Measurements from ENCODE around the gene SSBP4. TPM values are rescaled to one million over a fixed set of nuclear protein-coding genes. Genes with fewer than 3 reads are reported as not detected.
A peak's percentile ranks its signal among the peaks of the same experiment; 100 is the strongest.

SSBP4 gene
- total RNA-seq, 1 donor from 2014 or later: 28.5 TPM

DNA sequence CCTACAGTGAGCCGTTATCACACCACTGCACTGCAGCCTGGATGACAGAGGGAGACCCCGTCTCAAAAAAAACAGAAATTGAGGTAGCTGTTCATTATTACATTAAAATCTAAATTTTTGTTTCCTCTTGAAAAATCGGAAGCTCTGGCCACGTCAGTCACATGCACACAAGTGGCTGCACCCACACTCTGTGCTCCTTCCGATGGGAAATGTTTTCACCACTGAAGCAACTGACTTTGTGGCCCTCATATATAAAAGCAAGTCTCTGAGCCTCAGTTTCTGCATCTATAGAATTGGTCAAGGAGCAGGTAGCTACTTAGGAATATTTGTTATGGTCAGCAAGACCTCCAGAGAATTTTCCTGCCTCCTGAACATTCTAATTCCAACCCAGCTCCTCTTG is 26.3 kb upstream of the SSBP4 start:
- no peak overlapping the region for H3K27ac Mint-ChIP-seq
- peaks cover 66% of the 10 kb centered on the region for H3K4me1 Mint-ChIP-seq
- DNase-seq: no peak
- H3K36me3 Mint-ChIP-seq (ENCODE audit: low read depth): peaks cover 11% of the 10 kb centered on the region
- no peaks in the 10 kb centered on the region for H3K9me3 Mint-ChIP-seq
- ChIA-PET POLR2A (interaction anchor here (0.6 to 2.1 kb wide), 2 partner anchors 9 to 459 kb away, joined by 3 to 8 read pairs; no protein-coding TSS in a partner anchor), CTCF (interaction anchor here (0.8 to 2.2 kb wide), 4 partner anchors 17 to 201 kb away, joined by 3 to 10 read pairs (median 4); no protein-coding TSS in a partner anchor)
- H3K27me3 Mint-ChIP-seq: no peaks in the 10 kb centered on the region
- TF ChIP-seq, protein P1, sequence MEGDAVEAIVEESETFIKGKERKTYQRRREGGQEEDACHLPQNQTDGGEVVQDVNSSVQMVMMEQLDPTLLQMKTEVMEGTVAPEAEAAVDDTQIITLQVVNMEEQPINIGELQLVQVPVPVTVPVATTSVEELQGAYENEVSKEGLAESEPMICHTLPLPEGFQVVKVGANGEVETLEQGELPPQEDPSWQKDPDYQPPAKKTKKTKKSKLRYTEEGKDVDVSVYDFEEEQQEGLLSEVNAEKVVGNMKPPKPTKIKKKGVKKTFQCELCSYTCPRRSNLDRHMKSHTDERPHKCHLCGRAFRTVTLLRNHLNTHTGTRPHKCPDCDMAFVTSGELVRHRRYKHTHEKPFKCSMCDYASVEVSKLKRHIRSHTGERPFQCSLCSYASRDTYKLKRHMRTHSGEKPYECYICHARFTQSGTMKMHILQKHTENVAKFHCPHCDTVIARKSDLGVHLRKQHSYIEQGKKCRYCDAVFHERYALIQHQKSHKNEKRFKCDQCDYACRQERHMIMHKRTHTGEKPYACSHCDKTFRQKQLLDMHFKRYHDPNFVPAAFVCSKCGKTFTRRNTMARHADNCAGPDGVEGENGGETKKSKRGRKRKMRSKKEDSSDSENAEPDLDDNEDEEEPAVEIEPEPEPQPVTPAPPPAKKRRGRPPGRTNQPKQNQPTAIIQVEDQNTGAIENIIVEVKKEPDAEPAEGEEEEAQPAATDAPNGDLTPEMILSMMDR (IDR thresholded peaks at IDR 0.05): no peak
- ATAC-seq (ENCODE audit: low read depth): no peak
- intact Hi-C loops (cut with micrococcal nuclease): loop anchor here (1.0 kb wide), 1 partner anchor 9 kb away; no protein-coding TSS in a partner anchor
- H3K4me3 Mint-ChIP-seq: no peak overlapping the region

DNA sequence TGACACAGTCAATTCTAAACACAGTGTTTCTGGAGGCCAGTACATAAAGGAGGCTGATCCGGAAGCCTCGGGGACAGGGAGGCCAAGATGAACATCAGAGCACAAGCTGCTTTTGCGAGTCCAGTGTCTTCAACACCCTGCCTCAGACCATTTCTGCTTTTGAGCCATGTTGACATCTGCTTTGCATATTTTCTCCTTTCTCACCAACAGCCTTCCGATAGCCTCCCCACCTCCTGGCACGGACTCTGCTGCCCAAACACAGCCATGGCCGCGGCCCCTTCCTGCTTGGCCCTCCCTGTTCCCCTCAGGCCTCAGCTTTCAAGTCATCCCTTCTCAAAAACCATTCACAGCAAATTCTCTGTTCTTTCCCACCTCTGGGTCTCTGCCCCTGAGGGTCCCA is 25.4 kb upstream of the SSBP4 start:
- intact Hi-C loops (cut with micrococcal nuclease): no loop called here
- DNase-seq (no peak), ATAC-seq (ENCODE audit: low read depth) (no peak)
- H3K4me1 Mint-ChIP-seq: peaks cover 65% of the 10 kb centered on the region
- H3K9me3 Mint-ChIP-seq: no peaks in the 10 kb centered on the region
- H3K27me3 Mint-ChIP-seq: no peaks in the 10 kb centered on the region
- peak overlapping the region; percentile 41 for H3K27ac Mint-ChIP-seq
- CTCF ChIA-PET: interaction anchor here (0.8 to 2.2 kb wide), 2 partner anchors 18 to 115 kb away, joined by 3 to 10 read pairs; no protein-coding TSS in a partner anchor
- TF ChIP-seq, protein P1 (IDR thresholded peaks at IDR 0.05): no peak
- peaks cover 11% of the 10 kb centered on the region for H3K36me3 Mint-ChIP-seq (ENCODE audit: low read depth)
- peak overlapping the region; percentile 9 for H3K4me3 Mint-ChIP-seq
- POLR2A ChIA-PET: interaction anchor here (0.9 kb wide), 1 partner anchor 8 kb away, joined by 3 read pairs; no protein-coding TSS in a partner anchor

DNA sequence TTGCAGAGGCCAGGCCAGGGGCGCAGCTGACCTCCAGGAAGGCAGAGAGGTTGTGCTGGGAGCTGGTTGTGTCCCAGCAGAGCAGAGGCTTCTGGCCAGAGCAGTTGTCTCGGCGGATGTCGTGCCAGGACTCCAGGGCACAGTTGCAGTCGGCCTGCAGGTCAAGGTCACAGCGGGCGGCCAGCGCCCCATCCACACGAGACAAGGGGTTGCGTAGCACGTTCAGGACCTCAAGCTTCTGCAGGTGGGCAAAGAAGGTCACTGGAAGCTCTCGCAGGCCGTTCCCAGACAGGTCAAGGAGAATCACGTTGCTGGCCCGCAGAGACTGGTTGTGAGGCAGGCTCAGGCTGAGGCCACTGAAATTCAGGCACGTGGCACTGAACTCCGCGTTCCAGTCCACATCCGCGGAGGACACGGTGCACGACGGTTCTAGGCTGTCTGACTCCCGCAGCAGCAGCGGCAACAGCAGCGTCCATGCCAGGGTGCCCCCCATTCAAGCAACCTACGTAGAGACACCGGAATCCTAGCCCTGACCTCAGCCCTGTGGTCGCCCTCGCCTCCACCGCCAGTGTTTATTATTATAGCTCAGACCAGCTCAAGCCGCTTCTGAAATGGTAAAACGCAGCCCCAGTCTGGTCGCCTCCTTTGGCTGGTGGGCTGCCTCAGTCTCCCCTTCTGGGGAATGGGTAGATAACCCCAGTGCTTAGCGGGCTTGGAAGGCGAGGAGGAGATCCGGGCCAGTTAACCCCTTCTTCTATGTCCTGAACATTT is 22.5 kb upstream of the SSBP4 start:
- TF ChIP-seq, protein P1 (IDR thresholded peaks at IDR 0.05): no peak
- DNase-seq (no peak), ATAC-seq (ENCODE audit: low read depth) (no peak)
- Mint-ChIP-seq H3K9me3 (no peaks in the 10 kb centered on the region), H3K4me1 (peaks cover 77% of the 10 kb centered on the region), H3K4me3 (peak overlapping the region; percentile 72), H3K27me3 (no peaks in the 10 kb centered on the region), H3K36me3 (ENCODE audit: low read depth) (no peaks in the 10 kb centered on the region), H3K27ac (no peak overlapping the region)
- POLR2A ChIA-PET: interaction anchor here (1.4 to 2.1 kb wide), 2 partner anchors 8 to 91 kb away, joined by 3 to 7 read pairs; no protein-coding TSS in a partner anchor
- intact Hi-C loops (cut with micrococcal nuclease): loop anchor here (1.0 kb wide), 2 partner anchors 8 to 12 kb away; no protein-coding TSS in a partner anchor
- CTCF ChIA-PET: interaction anchor here (1.1 kb wide), 1 partner anchor 8 kb away, joined by 3 read pairs; no protein-coding TSS in a partner anchor

DNA sequence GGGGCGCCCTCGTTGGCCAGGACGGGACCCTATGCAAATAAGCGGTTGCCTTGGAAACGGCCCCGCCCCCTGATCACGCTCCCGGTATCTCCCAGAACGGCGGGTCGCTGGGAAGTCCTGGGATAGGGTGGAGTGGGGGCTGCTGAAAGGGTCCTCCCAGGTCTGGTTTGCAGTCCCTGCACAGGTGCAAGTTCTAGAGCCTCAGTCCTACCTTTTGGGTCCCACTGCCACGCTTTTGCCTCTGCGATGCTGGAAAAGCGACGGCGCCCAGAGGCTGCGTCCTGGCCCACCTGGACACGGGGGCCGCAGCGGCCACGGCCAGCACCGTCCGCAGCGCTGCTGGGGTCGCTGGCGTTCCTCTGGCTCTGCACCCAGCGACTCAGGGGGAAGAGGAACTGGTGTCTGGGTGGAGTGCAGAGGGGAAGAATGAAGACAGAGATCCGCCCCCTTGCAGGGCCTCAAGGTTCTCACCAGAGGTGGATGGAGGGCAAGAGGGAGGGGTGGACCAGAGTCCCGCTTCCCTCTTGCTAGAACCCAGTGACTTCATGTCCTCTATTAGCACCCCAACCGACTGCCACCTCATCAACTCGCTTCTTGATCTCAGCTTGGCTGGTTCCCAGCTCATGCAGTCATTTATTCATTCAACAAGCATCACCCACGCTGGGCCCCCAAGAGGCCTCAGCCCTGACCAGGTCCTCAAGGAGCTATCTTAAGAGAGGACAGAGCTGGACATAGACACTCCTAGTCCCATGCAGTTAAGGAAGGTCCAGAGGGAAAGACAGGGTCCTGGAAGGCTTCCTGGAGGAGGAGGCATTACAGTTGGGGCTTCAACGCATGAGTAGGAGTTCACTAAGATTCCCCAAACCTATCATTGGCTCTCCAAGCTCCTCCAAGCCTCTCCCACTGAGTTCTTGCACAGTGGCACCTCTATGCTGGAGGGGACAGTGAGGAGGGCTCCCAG is 21.7 kb upstream of the SSBP4 start, which contains the start of gene LRRC25:
LRRC25 (minus strand) TSS at position 381 of the 961 bp plus-strand sequence. CDS start 659 bp downstream, outside the sequence.
- POLR2A ChIA-PET: interaction anchor here (1.0 to 2.1 kb wide), 4 partner anchors 9 to 118 kb away, joined by 3 to 7 read pairs (median 4); no protein-coding TSS in a partner anchor

More for the DNA sequence above, 21.7 kb upstream of the SSBP4 start, which contains the start of gene LRRC25:
- CTCF ChIA-PET: interaction anchor here (0.5 to 1.3 kb wide), 3 partner anchors 9 to 326 kb away, joined by 3 to 7 read pairs (median 6); no protein-coding TSS in a partner anchor
- intact Hi-C loops (cut with micrococcal nuclease): loop anchor here (1.0 kb wide), 2 partner anchors 9 to 11 kb away; no protein-coding TSS in a partner anchor
- H3K4me1 Mint-ChIP-seq: peaks cover 77% of the 10 kb centered on the region
- H3K36me3 Mint-ChIP-seq (ENCODE audit: low read depth): no peaks in the 10 kb centered on the region
- TF ChIP-seq, protein P1 (IDR thresholded peaks at IDR 0.05): no peak
- H3K27ac Mint-ChIP-seq: peak within 1 kb of the TSS; percentile 65
- peak within 1 kb of the TSS; percentile 72 for H3K4me3 Mint-ChIP-seq
- no peaks in the 10 kb centered on the region for H3K27me3 Mint-ChIP-seq
- DNase-seq (peak; percentile 52), ATAC-seq (ENCODE audit: low read depth) (peak; percentile 80)
- no peaks in the 10 kb centered on the region for H3K9me3 Mint-ChIP-seq

Measured in activated B cell treated with CpG ODN at 0.5 μM for 24 hours (primary cell).